ENCODE measurements around the gene C14orf119.

DNA sequence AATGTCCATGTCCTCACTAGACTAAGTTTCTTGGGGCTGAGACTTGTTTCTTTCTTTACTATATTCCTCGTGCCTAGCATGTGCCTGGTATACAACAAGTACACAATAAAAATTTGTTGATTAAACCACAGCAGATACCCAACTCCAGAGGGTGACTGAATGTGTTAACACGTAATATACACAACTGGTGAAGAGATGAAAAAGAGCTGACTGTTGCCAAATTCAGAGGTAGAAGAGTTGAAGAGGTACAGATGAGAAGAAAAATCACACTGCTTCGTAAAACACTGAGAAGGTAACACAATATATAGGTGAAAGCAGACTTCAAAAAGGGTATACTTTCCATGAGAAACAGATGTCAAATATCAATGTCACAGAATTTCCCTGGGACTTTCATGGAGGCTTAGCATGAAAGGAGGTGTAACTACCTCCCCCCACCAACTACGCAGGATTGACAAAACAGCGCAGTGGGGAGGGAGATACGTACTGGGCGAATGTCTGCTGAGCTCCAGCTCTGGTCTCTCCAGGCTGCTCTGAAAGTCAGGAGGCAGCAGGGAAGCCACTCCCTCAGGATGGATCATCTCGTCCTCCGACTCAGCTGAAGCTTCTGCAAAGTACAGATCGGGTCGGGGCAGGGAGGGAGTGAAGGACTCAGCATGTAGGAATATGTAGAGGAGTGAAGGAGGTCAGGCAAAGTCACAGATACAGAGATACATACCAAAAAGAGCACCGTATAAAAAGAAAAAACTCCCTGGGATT is 5.6 kb upstream of the C14orf119 start:
- TF ChIP-seq EZH2 (IDR thresholded peaks at IDR 0.05) (no peak), POLR2AphosphoS5 (IDR thresholded peaks at IDR 0.05; ENCODE audit: borderline replicate concordance, low read depth, low read length) (no peak), FOXP2 (optimal IDR thresholded peaks at IDR 0.05; ENCODE audit: control extremely low read depth, extremely low read length, insufficient read depth) (no peak)

Data from SK-N-MC (cell line).